ENCODE results near the gene STK38L.
A peak's percentile ranks its signal among the peaks of the same experiment; 100 is the strongest.
"Not testable (repeated sequence)": the region's sequence is repeated elsewhere in the genome, so short reads cannot be mapped to it uniquely, and the experiment has no call there.

STK38L gene

DNA sequence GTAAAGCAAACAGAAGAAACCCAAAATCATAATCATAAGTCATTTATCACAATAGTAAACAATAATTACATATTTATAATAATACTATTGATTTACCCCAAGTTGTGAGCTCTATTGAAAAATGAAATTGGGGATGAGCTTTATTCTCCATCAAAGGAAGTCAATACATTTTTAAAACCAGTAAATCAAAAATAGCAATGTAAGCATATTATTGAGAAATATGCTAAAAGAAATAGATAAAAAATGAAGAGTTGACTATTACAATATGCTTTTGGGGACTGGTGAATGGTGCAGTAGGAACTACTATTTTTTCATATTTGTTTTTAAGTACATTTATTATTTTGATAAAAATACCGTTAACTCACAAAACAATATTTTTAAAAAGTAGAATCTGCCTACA, 31.2 kb upstream of the STK38L start:
- Histone ChIP-seq H3K4me3 (ENCODE audit: low read length) (no peak overlapping the region), H3K4me1 (ENCODE audit: control insufficient read depth, insufficient read depth, low read length) (no peaks in the 10 kb centered on the region), H3K36me3 (ENCODE audit: insufficient read depth, low read length) (no peaks in the 10 kb centered on the region), H3K9me3 (replicated peaks; ENCODE audit: low read length) (no peaks in the 10 kb centered on the region), H3K4me2 (ENCODE audit: low read length) (no peak overlapping the region), H3K9ac (ENCODE audit: low read depth, low read length) (no peak overlapping the region), H3K27me3 (ENCODE audit: control insufficient read depth, insufficient read depth, low read length) (no peaks in the 10 kb centered on the region)

- Histone ChIP-seq H3K4me1 (ENCODE audit: control insufficient read depth, insufficient read depth, low read length) (no peaks in the 10 kb centered on the region), H3K36me3 (ENCODE audit: insufficient read depth, low read length) (no peaks in the 10 kb centered on the region), H3K9ac (ENCODE audit: low read depth, low read length) (no peak overlapping the region), H3K4me3 (ENCODE audit: low read length) (no peak overlapping the region), H3K27me3 (ENCODE audit: control insufficient read depth, insufficient read depth, low read length) (no peaks in the 10 kb centered on the region), H3K4me2 (ENCODE audit: low read length) (no peak overlapping the region), H3K9me3 (replicated peaks; ENCODE audit: low read length) (no peaks in the 10 kb centered on the region)
Observed at GRCh38 chr12:27213304-27213703, 30.8 kb upstream of the STK38L start.

DNA sequence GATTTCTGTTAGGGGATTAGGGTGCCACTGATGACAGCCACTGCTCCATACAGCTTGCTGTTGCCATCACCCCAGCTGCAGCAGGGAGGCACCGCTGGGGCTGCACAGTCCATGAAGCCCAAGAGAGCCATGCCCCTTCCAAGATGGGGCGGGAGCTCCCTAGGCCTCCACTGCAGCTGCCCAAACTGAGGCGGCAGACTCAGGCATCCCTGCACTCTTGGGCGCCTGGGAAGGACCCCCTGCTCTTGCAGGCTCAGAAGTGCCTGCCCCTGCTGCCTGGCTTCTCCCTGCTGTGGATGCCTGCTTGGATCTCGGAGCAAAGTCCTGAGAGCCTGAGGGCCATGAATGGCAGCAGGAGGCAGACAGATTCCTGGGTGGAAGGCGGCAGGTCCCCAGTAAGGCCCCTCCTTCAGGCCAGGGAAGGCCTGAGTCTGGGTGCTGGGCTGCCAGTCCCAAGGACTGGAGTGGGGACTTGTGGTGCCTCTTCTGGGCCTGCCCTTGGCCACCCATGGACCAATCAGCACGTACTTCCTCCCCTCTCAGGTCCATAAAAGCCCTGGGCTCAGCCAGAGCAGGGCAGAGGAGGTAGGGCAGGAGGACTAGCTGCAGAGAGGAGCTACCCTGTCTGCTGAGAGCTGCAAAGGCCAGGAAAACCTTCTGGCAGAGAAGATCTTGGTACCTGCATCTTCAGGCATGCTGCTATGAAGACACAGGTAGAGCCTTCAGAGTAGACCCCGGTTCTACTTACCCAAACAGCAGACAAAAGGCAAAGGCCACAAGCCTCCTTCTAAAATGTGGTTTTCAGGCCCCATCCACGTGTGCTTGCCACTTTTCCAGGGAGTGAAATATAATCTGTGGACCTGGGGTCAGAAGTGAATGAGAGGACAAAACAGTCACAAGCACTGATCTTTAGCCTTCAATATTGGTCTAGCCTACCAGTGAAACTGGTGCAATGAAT, 30.0 kb upstream of the STK38L start:
- Histone ChIP-seq H3K36me3 (ENCODE audit: insufficient read depth, low read length) (no peaks in the 10 kb centered on the region), H3K9me3 (replicated peaks; ENCODE audit: low read length) (no peaks in the 10 kb centered on the region), H3K4me1 (ENCODE audit: control insufficient read depth, insufficient read depth, low read length) (no peaks in the 10 kb centered on the region), H3K4me3 (ENCODE audit: low read length) (no peak overlapping the region), H3K4me2 (ENCODE audit: low read length) (no peak overlapping the region), H3K9ac (ENCODE audit: low read depth, low read length) (no peak overlapping the region), H3K27me3 (ENCODE audit: control insufficient read depth, insufficient read depth, low read length) (no peaks in the 10 kb centered on the region)

DNA sequence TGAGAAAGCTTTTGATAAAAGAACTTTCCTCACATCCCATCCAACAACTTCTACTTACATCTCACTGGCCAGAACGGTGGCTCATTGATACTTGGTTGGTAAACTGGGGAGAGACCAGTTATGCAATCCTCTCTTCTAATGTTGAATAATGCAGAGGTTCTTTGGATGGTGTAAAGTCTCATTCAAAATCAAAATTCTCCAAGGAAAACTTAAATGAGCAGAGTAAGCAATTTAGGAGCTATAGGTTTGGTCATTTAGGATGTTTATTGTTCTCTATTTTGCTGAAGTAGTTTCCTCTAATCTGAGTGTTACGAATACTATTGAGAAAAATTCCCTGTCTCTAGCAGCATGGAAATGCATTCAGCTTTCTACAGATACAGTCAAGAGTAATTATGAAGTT, 26.5 kb upstream of the STK38L start:
- Histone ChIP-seq H3K4me1 (ENCODE audit: control insufficient read depth, insufficient read depth, low read length) (peaks cover 10% of the 10 kb centered on the region), H3K9me3 (replicated peaks; ENCODE audit: low read length) (no peaks in the 10 kb centered on the region), H3K36me3 (ENCODE audit: insufficient read depth, low read length) (no peaks in the 10 kb centered on the region), H3K27me3 (ENCODE audit: control insufficient read depth, insufficient read depth, low read length) (no peaks in the 10 kb centered on the region), H3K4me3 (ENCODE audit: low read length) (no peak overlapping the region), H3K9ac (ENCODE audit: low read depth, low read length) (no peak overlapping the region), H3K4me2 (ENCODE audit: low read length) (no peak overlapping the region)

- H3K4me1 ChIP-seq (ENCODE audit: control insufficient read depth, insufficient read depth, low read length) = peaks cover 10% of the 10 kb centered on the region
- H3K9me3 ChIP-seq (replicated peaks; ENCODE audit: low read length) = no peaks in the 10 kb centered on the region
- H3K27me3 ChIP-seq (ENCODE audit: control insufficient read depth, insufficient read depth, low read length) = no peaks in the 10 kb centered on the region
- no peak overlapping the region for H3K9ac ChIP-seq (ENCODE audit: low read depth, low read length)
- no peak overlapping the region for H3K4me2 ChIP-seq (ENCODE audit: low read length)
- H3K36me3 ChIP-seq (ENCODE audit: insufficient read depth, low read length) = no peaks in the 10 kb centered on the region
- no peak overlapping the region for H3K4me3 ChIP-seq (ENCODE audit: low read length)
Observed at GRCh38 chr12:27219693-27220054, 24.4 kb upstream of the STK38L start.

GRCh38 chr12:27220055-27220987, 23.8 kb upstream of the STK38L start:
- H3K36me3 ChIP-seq (ENCODE audit: insufficient read depth, low read length) = no peaks in the 10 kb centered on the region
- H3K9me3 ChIP-seq (replicated peaks; ENCODE audit: low read length) = no peaks in the 10 kb centered on the region
- peaks cover 10% of the 10 kb centered on the region for H3K4me1 ChIP-seq (ENCODE audit: control insufficient read depth, insufficient read depth, low read length)
- H3K4me3 ChIP-seq (ENCODE audit: low read length) = no peak overlapping the region
- H3K9ac ChIP-seq (ENCODE audit: low read depth, low read length) = no peak overlapping the region
- H3K27me3 ChIP-seq (ENCODE audit: control insufficient read depth, insufficient read depth, low read length) = no peaks in the 10 kb centered on the region
- peak overlapping the region; percentile 9 for H3K4me2 ChIP-seq (ENCODE audit: low read length)

- H3K36me3 ChIP-seq (ENCODE audit: insufficient read depth, low read length) = no peaks in the 10 kb centered on the region
- no peaks in the 10 kb centered on the region for H3K9me3 ChIP-seq (replicated peaks; ENCODE audit: low read length)
- no peak overlapping the region for H3K4me2 ChIP-seq (ENCODE audit: low read length)
- peaks cover 10% of the 10 kb centered on the region for H3K4me1 ChIP-seq (ENCODE audit: control insufficient read depth, insufficient read depth, low read length)
- H3K9ac ChIP-seq (ENCODE audit: low read depth, low read length) = no peak overlapping the region
- H3K27me3 ChIP-seq (ENCODE audit: control insufficient read depth, insufficient read depth, low read length) = no peaks in the 10 kb centered on the region
- no peak overlapping the region for H3K4me3 ChIP-seq (ENCODE audit: low read length)
Observed at GRCh38 chr12:27220988-27221345, 23.1 kb upstream of the STK38L start.

GRCh38 chr12:27221625-27222387, 22.3 kb upstream of the STK38L start:
- peaks cover 10% of the 10 kb centered on the region for H3K4me1 ChIP-seq (ENCODE audit: control insufficient read depth, insufficient read depth, low read length)
- no peaks in the 10 kb centered on the region for H3K27me3 ChIP-seq (ENCODE audit: control insufficient read depth, insufficient read depth, low read length)
- no peak overlapping the region for H3K9ac ChIP-seq (ENCODE audit: low read depth, low read length)

DNA sequence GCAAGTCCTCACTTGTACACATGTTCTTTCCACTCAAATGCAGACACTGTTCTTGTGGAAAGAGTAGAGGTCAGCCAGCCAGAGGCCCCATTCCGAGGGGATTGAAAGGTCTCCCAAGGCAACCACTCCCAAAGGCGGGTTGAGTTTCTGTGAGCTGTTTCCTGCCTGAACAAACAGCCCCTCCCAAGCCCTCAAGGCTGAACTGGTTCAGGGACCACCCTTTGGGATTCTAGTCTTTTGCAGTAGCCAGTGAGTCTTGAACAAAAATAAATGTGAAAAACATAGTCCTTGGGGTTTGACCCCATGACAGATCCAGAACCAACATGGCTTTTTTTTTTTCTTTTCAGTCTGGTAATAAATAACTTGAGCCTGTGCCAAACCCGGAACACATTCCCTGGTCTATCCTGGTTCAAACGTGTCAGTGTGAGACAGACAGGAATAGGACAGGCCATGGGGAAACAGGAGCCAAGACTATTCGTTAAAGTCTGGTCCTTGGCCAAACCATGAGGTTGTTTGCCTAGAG, 17.6 kb upstream of the STK38L start:
- Histone ChIP-seq H3K9ac (ENCODE audit: low read depth, low read length) (no peak overlapping the region), H3K4me2 (ENCODE audit: low read length) (no peak overlapping the region), H3K9me3 (replicated peaks; ENCODE audit: low read length) (no peaks in the 10 kb centered on the region), H3K36me3 (ENCODE audit: insufficient read depth, low read length) (no peaks in the 10 kb centered on the region), H3K4me3 (ENCODE audit: low read length) (no peak overlapping the region), H3K4me1 (ENCODE audit: control insufficient read depth, insufficient read depth, low read length) (no peaks in the 10 kb centered on the region), H3K27me3 (ENCODE audit: control insufficient read depth, insufficient read depth, low read length) (no peaks in the 10 kb centered on the region)

More at GRCh38 chr12:27221625-27222387, 22.3 kb upstream of the STK38L start:
- no peaks in the 10 kb centered on the region for H3K36me3 ChIP-seq (ENCODE audit: insufficient read depth, low read length)
- H3K9me3 ChIP-seq (replicated peaks; ENCODE audit: low read length) = no peaks in the 10 kb centered on the region
- no peak overlapping the region for H3K4me3 ChIP-seq (ENCODE audit: low read length)
- H3K4me2 ChIP-seq (ENCODE audit: low read length) = no peak overlapping the region

DNA sequence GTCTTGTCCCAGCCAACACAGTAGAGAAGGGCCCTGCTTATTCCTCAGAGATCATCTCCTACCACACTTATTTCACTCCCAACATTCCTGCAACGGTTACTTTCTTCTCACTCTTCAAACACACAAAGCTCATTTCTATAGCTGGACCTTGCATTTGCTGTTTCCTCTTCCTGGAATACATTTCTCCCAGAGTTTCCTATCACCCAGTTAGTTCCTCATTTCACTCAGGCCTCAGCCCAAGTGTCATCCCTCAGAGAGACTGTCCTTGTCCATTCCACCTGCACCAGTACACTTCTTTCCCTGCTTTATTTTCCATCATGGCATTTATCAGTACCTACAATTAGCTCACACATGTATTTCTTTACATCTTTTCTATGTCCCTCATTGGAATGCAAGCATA, 14.7 kb upstream of the STK38L start:
- no peaks in the 10 kb centered on the region for H3K9me3 ChIP-seq (replicated peaks; ENCODE audit: low read length)
- H3K4me2 ChIP-seq (ENCODE audit: low read length) = no peak overlapping the region
- no peaks in the 10 kb centered on the region for H3K36me3 ChIP-seq (ENCODE audit: insufficient read depth, low read length)
- H3K4me1 ChIP-seq (ENCODE audit: control insufficient read depth, insufficient read depth, low read length) = no peaks in the 10 kb centered on the region
- no peak overlapping the region for H3K9ac ChIP-seq (ENCODE audit: low read depth, low read length)
- H3K4me3 ChIP-seq (ENCODE audit: low read length) = no peak overlapping the region
- no peaks in the 10 kb centered on the region for H3K27me3 ChIP-seq (ENCODE audit: control insufficient read depth, insufficient read depth, low read length)

DNA sequence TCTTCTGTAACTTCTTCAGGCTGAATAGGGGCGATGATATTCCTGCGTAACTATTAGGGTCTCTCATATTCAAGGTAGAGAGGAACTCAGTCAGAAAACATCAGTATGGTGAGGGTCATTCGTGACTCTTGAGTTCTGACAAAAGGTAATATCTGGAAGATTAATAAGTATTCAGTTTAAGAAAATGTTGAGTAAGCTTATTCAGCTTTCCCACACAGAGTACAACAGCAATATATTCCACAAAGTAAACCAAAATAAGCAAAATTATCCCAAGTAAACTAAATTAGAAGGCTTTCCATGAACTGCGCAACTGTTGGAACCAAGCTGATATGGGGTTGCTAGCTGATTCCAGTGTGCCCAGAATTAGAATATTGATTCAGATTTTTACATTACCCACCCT, 12.7 kb upstream of the STK38L start:
- not testable (repeated sequence) for H3K9ac ChIP-seq (ENCODE audit: low read depth, low read length); H3K4me2 ChIP-seq (ENCODE audit: low read length); H3K36me3 ChIP-seq (ENCODE audit: insufficient read depth, low read length); H3K27me3 ChIP-seq (ENCODE audit: control insufficient read depth, insufficient read depth, low read length); H3K4me1 ChIP-seq (ENCODE audit: control insufficient read depth, insufficient read depth, low read length); H3K4me3 ChIP-seq (ENCODE audit: low read length); H3K9me3 ChIP-seq (replicated peaks; ENCODE audit: low read length)

Measured in skeletal muscle satellite cell (primary cell).